H1 (cell line): ENCODE results near the gene PTPRO. TPM values are rescaled to one million over a fixed set of nuclear protein-coding genes. Genes with fewer than 3 reads are reported as not detected.

Experiments
- CBX5 ChIP-seq: fragments of 300-800, 300-1000 bp; sonication (generic); IDR thresholded peaks from 2 replicates; pipeline ENCODE4 v1.7.1; 2016; ENCODE audit warnings: antibody characterized with exemption, low read length, low read depth
- CREB1 ChIP-seq: IDR thresholded peaks from 2 replicates; pipeline ENCODE4 v1.6.1; 2012; ENCODE audit warnings: inconsistent platforms
- NANOG ChIP-seq: IDR thresholded peaks from 2 replicates; pipeline ENCODE4 v1.6.1; 2011; ENCODE audit warnings: low read length, low read depth, mild to moderate bottlenecking, inconsistent platforms; ENCODE audit not compliant: insufficient read depth, poor library complexity, severe bottlenecking
- POLR2A ChIP-seq, 2 experiments: IDR thresholded peaks; 1 replicate in 1 of 2; 2 replicates in 1 of 2; pipeline ENCODE4 v1.6.1; 2011; ENCODE audit warnings: low read depth in 2 of 2, low read length in 2 of 2, mild to moderate bottlenecking in 2 of 2; ENCODE audit errors: control extremely low read depth in 1 of 2
- SUZ12 ChIP-seq: fragments of 200-600 bp; sonication (generic); IDR thresholded peaks from 2 replicates; pipeline ENCODE4 v1.6.1; 2012; ENCODE audit warnings: mild to moderate bottlenecking, inconsistent platforms, low read length, moderate library complexity, mixed read lengths
- TAF1 ChIP-seq: IDR thresholded peaks from 2 replicates; pipeline ENCODE4 v1.6.1; 2011; ENCODE audit warnings: mild to moderate bottlenecking, low read depth, low read length
- ZNF274 ChIP-seq: IDR thresholded peaks from 2 replicates; pipeline ENCODE4 v1.7.0; 2012; ENCODE audit warnings: low read length, borderline replicate concordance; ENCODE audit errors: extremely low read depth
- polyA plus RNA-seq, 7 experiments: library from polyadenylated mRNA; depleted of rRNA in 3 of 7; stranded (reverse) in 5 of 7; unstranded in 2 of 7; fragments of >200 nt in 5 of 7; fragments of 200-250 nt in 2 of 7; gene quantifications; 1 replicate in 5 of 7; 2 replicates in 1 of 7; 4 replicates in 1 of 7; pipeline versions ENCODE4 v1.2.1 to v1.2.3, GENCODE V29; 2011 to 2013; ENCODE audit warnings: missing spikeins in 2 of 7, mixed read lengths in 2 of 7
- total RNA-seq: library from RNA; stranded (reverse); fragmentation: NEBNext Ultra II Directional; extraction: Animal tissue kit (Norgen Biotek cat#: 25700); gene quantifications from 2 replicates; pipeline ENCODE4 v1.2.1, GENCODE V29; 2021
- TF ChIP-seq, protein P1 (sequence below): fragments of 300-600 bp; sonication (generic); IDR thresholded peaks from 2 replicates; pipeline ENCODE4 v1.7.1; 2012; ENCODE audit warnings: low read length, moderate library complexity, mild to moderate bottlenecking, inconsistent platforms; ENCODE audit not compliant: insufficient replicate concordance
- TF ChIP-seq, protein P2 (sequence below): IDR thresholded peaks from 2 replicates; pipeline ENCODE4 v1.6.1; 2012; ENCODE audit warnings: low read length, inconsistent platforms

Gene PTPRO
- total and polyA plus RNA-seq, 2 of the 8 experiments (the other 6 are each of a cell fraction or from before 2014, with no cell fraction given), result 0.73 to 1.7 TPM

DNA sequence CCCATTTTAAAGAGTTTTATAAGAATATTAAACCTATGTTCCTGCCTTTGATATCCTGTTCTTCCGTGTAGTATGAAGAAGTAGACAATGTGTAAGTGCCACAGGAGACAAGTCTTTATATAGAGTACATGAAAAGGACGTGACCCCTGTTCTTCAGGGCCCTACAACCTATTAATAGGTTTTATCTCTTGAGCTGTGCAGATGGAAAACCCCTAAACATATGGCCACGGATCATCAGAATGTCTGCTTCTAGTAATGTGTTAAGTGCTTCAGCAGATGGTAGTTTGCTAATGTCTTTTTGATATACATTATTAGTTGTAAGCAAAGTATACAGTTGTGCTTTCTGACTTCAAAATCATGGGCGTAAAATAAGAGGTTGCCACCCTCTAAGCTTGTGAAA is 228.5 kb downstream of the PTPRO start (continued):
- TF ChIP-seq, protein P1, sequence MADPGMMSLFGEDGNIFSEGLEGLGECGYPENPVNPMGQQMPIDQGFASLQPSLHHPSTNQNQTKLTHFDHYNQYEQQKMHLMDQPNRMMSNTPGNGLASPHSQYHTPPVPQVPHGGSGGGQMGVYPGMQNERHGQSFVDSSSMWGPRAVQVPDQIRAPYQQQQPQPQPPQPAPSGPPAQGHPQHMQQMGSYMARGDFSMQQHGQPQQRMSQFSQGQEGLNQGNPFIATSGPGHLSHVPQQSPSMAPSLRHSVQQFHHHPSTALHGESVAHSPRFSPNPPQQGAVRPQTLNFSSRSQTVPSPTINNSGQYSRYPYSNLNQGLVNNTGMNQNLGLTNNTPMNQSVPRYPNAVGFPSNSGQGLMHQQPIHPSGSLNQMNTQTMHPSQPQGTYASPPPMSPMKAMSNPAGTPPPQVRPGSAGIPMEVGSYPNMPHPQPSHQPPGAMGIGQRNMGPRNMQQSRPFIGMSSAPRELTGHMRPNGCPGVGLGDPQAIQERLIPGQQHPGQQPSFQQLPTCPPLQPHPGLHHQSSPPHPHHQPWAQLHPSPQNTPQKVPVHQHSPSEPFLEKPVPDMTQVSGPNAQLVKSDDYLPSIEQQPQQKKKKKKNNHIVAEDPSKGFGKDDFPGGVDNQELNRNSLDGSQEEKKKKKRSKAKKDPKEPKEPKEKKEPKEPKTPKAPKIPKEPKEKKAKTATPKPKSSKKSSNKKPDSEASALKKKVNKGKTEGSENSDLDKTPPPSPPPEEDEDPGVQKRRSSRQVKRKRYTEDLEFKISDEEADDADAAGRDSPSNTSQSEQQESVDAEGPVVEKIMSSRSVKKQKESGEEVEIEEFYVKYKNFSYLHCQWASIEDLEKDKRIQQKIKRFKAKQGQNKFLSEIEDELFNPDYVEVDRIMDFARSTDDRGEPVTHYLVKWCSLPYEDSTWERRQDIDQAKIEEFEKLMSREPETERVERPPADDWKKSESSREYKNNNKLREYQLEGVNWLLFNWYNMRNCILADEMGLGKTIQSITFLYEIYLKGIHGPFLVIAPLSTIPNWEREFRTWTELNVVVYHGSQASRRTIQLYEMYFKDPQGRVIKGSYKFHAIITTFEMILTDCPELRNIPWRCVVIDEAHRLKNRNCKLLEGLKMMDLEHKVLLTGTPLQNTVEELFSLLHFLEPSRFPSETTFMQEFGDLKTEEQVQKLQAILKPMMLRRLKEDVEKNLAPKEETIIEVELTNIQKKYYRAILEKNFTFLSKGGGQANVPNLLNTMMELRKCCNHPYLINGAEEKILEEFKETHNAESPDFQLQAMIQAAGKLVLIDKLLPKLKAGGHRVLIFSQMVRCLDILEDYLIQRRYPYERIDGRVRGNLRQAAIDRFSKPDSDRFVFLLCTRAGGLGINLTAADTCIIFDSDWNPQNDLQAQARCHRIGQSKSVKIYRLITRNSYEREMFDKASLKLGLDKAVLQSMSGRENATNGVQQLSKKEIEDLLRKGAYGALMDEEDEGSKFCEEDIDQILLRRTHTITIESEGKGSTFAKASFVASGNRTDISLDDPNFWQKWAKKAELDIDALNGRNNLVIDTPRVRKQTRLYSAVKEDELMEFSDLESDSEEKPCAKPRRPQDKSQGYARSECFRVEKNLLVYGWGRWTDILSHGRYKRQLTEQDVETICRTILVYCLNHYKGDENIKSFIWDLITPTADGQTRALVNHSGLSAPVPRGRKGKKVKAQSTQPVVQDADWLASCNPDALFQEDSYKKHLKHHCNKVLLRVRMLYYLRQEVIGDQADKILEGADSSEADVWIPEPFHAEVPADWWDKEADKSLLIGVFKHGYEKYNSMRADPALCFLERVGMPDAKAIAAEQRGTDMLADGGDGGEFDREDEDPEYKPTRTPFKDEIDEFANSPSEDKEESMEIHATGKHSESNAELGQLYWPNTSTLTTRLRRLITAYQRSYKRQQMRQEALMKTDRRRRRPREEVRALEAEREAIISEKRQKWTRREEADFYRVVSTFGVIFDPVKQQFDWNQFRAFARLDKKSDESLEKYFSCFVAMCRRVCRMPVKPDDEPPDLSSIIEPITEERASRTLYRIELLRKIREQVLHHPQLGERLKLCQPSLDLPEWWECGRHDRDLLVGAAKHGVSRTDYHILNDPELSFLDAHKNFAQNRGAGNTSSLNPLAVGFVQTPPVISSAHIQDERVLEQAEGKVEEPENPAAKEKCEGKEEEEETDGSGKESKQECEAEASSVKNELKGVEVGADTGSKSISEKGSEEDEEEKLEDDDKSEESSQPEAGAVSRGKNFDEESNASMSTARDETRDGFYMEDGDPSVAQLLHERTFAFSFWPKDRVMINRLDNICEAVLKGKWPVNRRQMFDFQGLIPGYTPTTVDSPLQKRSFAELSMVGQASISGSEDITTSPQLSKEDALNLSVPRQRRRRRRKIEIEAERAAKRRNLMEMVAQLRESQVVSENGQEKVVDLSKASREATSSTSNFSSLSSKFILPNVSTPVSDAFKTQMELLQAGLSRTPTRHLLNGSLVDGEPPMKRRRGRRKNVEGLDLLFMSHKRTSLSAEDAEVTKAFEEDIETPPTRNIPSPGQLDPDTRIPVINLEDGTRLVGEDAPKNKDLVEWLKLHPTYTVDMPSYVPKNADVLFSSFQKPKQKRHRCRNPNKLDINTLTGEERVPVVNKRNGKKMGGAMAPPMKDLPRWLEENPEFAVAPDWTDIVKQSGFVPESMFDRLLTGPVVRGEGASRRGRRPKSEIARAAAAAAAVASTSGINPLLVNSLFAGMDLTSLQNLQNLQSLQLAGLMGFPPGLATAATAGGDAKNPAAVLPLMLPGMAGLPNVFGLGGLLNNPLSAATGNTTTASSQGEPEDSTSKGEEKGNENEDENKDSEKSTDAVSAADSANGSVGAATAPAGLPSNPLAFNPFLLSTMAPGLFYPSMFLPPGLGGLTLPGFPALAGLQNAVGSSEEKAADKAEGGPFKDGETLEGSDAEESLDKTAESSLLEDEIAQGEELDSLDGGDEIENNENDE, result no peak
- TF ChIP-seq, protein P2, sequence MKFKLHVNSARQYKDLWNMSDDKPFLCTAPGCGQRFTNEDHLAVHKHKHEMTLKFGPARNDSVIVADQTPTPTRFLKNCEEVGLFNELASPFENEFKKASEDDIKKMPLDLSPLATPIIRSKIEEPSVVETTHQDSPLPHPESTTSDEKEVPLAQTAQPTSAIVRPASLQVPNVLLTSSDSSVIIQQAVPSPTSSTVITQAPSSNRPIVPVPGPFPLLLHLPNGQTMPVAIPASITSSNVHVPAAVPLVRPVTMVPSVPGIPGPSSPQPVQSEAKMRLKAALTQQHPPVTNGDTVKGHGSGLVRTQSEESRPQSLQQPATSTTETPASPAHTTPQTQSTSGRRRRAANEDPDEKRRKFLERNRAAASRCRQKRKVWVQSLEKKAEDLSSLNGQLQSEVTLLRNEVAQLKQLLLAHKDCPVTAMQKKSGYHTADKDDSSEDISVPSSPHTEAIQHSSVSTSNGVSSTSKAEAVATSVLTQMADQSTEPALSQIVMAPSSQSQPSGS, result no peak
- TF ChIP-seq CREB1 (no peak), CBX5 (no peak), NANOG (no peak), SUZ12 (no peak), TAF1 (no peak), ZNF274 (no peak), POLR2A (IDR thresholded peaks at IDR 0.05; ENCODE audit: control extremely low read depth in 1 of 2, low read depth in 2 of 2, low read length in 2 of 2) (no peak)
